ENCODE measurements around the gene SAXO2. TPM values are rescaled to one million over a fixed set of nuclear protein-coding genes. Genes with fewer than 3 reads are reported as not detected.
A peak's percentile ranks its signal among the peaks of the same experiment; 100 is the strongest.

SAXO2 gene
- total and polyA plus RNA-seq, 2 experiments from 2014 or later = 0.73 to 10.1 TPM

- H3K4me3 Mint-ChIP-seq = no peak overlapping the region
Measured at GRCh38 chr15:82304778-82305090, 42.1 kb downstream of the SAXO2 start.

GRCh38 chr15:82305621-82306048 lies 43.0 kb downstream of the SAXO2 start:
- no peak overlapping the region for H3K4me2 ChIP-seq
- DNase-seq (ENCODE audit: low spot score) (no peak), ATAC-seq (no peak)
- no peak overlapping the region for H3K27ac Mint-ChIP-seq
- H3K27ac ChIP-seq (ENCODE audit: low read depth) = no peak overlapping the region
- no peaks in the 10 kb centered on the region for H3K27me3 ChIP-seq (ENCODE audit: insufficient read depth)
- no peak overlapping the region for H3K4me3 ChIP-seq
- H3K4me1 ChIP-seq (ENCODE audit: insufficient read depth) = no peaks in the 10 kb centered on the region
- no peaks in the 10 kb centered on the region for H3F3A ChIP-seq (replicated peaks; ENCODE audit: low read depth)
- no peaks in the 10 kb centered on the region for H3K4me1 Mint-ChIP-seq
- H3K4me3 Mint-ChIP-seq = no peak overlapping the region
- no peaks in the 10 kb centered on the region for H4K20me1 ChIP-seq (replicated peaks; ENCODE audit: insufficient read depth)
- no peak for TF ChIP-seq EZH2 (IDR thresholded peaks at IDR 0.05; ENCODE audit: low read depth, unreplicated experiment)
- no peak for TF ChIP-seq EZH2phosphoT487 (IDR thresholded peaks at IDR 0.05; ENCODE audit: unreplicated experiment)
- TF ChIP-seq ETS1 (IDR thresholded peaks at IDR 0.05) = no peak
- H3K9me2 ChIP-seq (ENCODE audit: insufficient read depth) = no peaks in the 10 kb centered on the region
- no peak overlapping the region for H2AFZ ChIP-seq
- peaks cover 5% of the 10 kb centered on the region; the same call in 1 of the 3 replicates for H3K9me3 Mint-ChIP-seq
- H3K36me3 Mint-ChIP-seq (ENCODE audit: low read depth) = no peaks in the 10 kb centered on the region
- H3K36me3 ChIP-seq (ENCODE audit: insufficient read depth) = no peaks in the 10 kb centered on the region
- H3K27me3 Mint-ChIP-seq (ENCODE audit: insufficient read depth, low read depth, poor library complexity) = peaks cover 8% of the 10 kb centered on the region
- no peaks in the 10 kb centered on the region for H3K79me2 ChIP-seq (replicated peaks; ENCODE audit: insufficient read depth)

More at GRCh38 chr15:82304778-82305090, 42.1 kb downstream of the SAXO2 start:
- Histone ChIP-seq H3K79me2 (replicated peaks; ENCODE audit: insufficient read depth) (no peaks in the 10 kb centered on the region), H3K9me2 (ENCODE audit: insufficient read depth) (no peaks in the 10 kb centered on the region), H3K4me2 (no peak overlapping the region), H3K36me3 (ENCODE audit: insufficient read depth) (no peaks in the 10 kb centered on the region), H3K27me3 (ENCODE audit: insufficient read depth) (no peaks in the 10 kb centered on the region), H3K4me1 (ENCODE audit: insufficient read depth) (no peaks in the 10 kb centered on the region), H3F3A (replicated peaks; ENCODE audit: low read depth) (no peaks in the 10 kb centered on the region), H3K27ac (ENCODE audit: low read depth) (no peak overlapping the region), H3K4me3 (no peak overlapping the region), H2AFZ (no peak overlapping the region), H4K20me1 (replicated peaks; ENCODE audit: insufficient read depth) (no peaks in the 10 kb centered on the region)
- ATAC-seq (peak; percentile 24), DNase-seq (ENCODE audit: low spot score) (no peak)
- no peak overlapping the region for H3K27ac Mint-ChIP-seq
- no peak for TF ChIP-seq EZH2phosphoT487 (IDR thresholded peaks at IDR 0.05; ENCODE audit: unreplicated experiment)
- H3K27me3 Mint-ChIP-seq (ENCODE audit: insufficient read depth, low read depth, poor library complexity) = peaks cover 12% of the 10 kb centered on the region
- H3K9me3 Mint-ChIP-seq = no peaks in the 10 kb centered on the region
- no peaks in the 10 kb centered on the region for H3K4me1 Mint-ChIP-seq
- no peaks in the 10 kb centered on the region for H3K36me3 Mint-ChIP-seq (ENCODE audit: low read depth)

- DNase-seq (ENCODE audit: low spot score) (peak; percentile 34), ATAC-seq (peak; percentile 86)
- H3K4me3 Mint-ChIP-seq = no peak overlapping the region
- H3K27me3 Mint-ChIP-seq (ENCODE audit: insufficient read depth, low read depth, poor library complexity) = peaks cover 3% of the 10 kb centered on the region
- no peak overlapping the region for H3K27ac ChIP-seq (ENCODE audit: low read depth)
- H3K27ac Mint-ChIP-seq = no peak overlapping the region
- H3K9me3 Mint-ChIP-seq = peaks cover 5% of the 10 kb centered on the region; the same call in 1 of the 3 replicates
- no peaks in the 10 kb centered on the region for H3K4me1 Mint-ChIP-seq
- H3K4me1 ChIP-seq (ENCODE audit: insufficient read depth) = no peaks in the 10 kb centered on the region
- no peak overlapping the region for H3K4me3 ChIP-seq
- no peaks in the 10 kb centered on the region for H3K36me3 ChIP-seq (ENCODE audit: insufficient read depth)
- no peaks in the 10 kb centered on the region for H3K36me3 Mint-ChIP-seq (ENCODE audit: low read depth)
- H3K79me2 ChIP-seq (replicated peaks; ENCODE audit: insufficient read depth) = no peaks in the 10 kb centered on the region
- H3K27me3 ChIP-seq (ENCODE audit: insufficient read depth) = no peaks in the 10 kb centered on the region
- no peaks in the 10 kb centered on the region for H4K20me1 ChIP-seq (replicated peaks; ENCODE audit: insufficient read depth)
- H3F3A ChIP-seq (replicated peaks; ENCODE audit: low read depth) = no peaks in the 10 kb centered on the region
- H2AFZ ChIP-seq = no peak overlapping the region
- no peaks in the 10 kb centered on the region for H3K9me2 ChIP-seq (ENCODE audit: insufficient read depth)
- TF ChIP-seq ZNF331 (CRISPR knock-in tag; IDR thresholded peaks at IDR 0.05; ENCODE audit: low read depth) (no peak), CTCF (conservative IDR thresholded peaks at IDR 0.05; ENCODE audit: low read depth in 2 of 2) (peak in 1 of 2 experiments; percentile 27; a peak in 1 of 4 replicates)
- H3K4me2 ChIP-seq = no peak overlapping the region
Measured at GRCh38 chr15:82306791-82307713, 44.4 kb downstream of the SAXO2 start.

All from GM23338 (cell line).